ENCODE data around the gene SRXN1.

SRXN1 gene

GRCh38 chr20:658202-658601, 5.2 kb upstream of the SRXN1 start:
- peaks cover 49% of the 10 kb centered on the region for H3K27me3 Mint-ChIP-seq (ENCODE audit: low read depth, poor library complexity)
- no peak overlapping the region for H3K27ac Mint-ChIP-seq
- no peaks in the 10 kb centered on the region for H3K36me3 Mint-ChIP-seq (ENCODE audit: low read depth)
- DNase-seq: no peak
- no peak for TF ChIP-seq CTCF (IDR thresholded peaks at IDR 0.05)
- H3K9me3 Mint-ChIP-seq: no peaks in the 10 kb centered on the region
- no peak overlapping the region for H3K4me3 Mint-ChIP-seq
- peaks cover 64% of the 10 kb centered on the region for H3K4me1 Mint-ChIP-seq

GRCh38 chr20:655726-656624, 3.0 kb upstream of the SRXN1 start:
- Mint-ChIP-seq H3K9me3 (no peaks in the 10 kb centered on the region), H3K27ac (no peak overlapping the region), H3K4me3 (no peak overlapping the region), H3K36me3 (ENCODE audit: low read depth) (peaks cover under 1% of the 10 kb centered on the region), H3K4me1 (peaks cover 56% of the 10 kb centered on the region), H3K27me3 (ENCODE audit: low read depth, poor library complexity) (peaks cover 42% of the 10 kb centered on the region)
- no peak for TF ChIP-seq CTCF (IDR thresholded peaks at IDR 0.05)
- no peak for DNase-seq

- peak overlapping the region; percentile 83 for H3K4me3 Mint-ChIP-seq
- H3K9me3 Mint-ChIP-seq: no peaks in the 10 kb centered on the region
- H3K36me3 Mint-ChIP-seq (ENCODE audit: low read depth): peaks cover 16% of the 10 kb centered on the region
- H3K4me1 Mint-ChIP-seq: peaks cover 60% of the 10 kb centered on the region
- no peak for DNase-seq
- H3K27me3 Mint-ChIP-seq (ENCODE audit: low read depth, poor library complexity): peaks cover 40% of the 10 kb centered on the region
- no peak overlapping the region for H3K27ac Mint-ChIP-seq
- no peak for TF ChIP-seq CTCF (IDR thresholded peaks at IDR 0.05)
Measured at GRCh38 chr20:654417-654750, 1.4 kb upstream of the SRXN1 start.

- Mint-ChIP-seq H3K27me3 (ENCODE audit: low read depth, poor library complexity) (peaks cover 35% of the 10 kb centered on the region), H3K4me1 (peaks cover 60% of the 10 kb centered on the region), H3K4me3 (peak overlapping the region; percentile 83), H3K27ac (no peak overlapping the region), H3K9me3 (no peaks in the 10 kb centered on the region), H3K36me3 (ENCODE audit: low read depth) (peaks cover 22% of the 10 kb centered on the region)
- no peak for TF ChIP-seq CTCF (IDR thresholded peaks at IDR 0.05)
- DNase-seq: no peak
Measured at GRCh38 chr20:653590-654416, 803 bp upstream of the SRXN1 start.

- Mint-ChIP-seq H3K27ac (no peak overlapping the region), H3K36me3 (ENCODE audit: low read depth) (peaks cover 34% of the 10 kb centered on the region), H3K9me3 (no peaks in the 10 kb centered on the region), H3K27me3 (ENCODE audit: low read depth, poor library complexity) (peaks cover 24% of the 10 kb centered on the region), H3K4me3 (peak overlapping the region; percentile 76), H3K4me1 (peaks cover 55% of the 10 kb centered on the region)
- no peak for DNase-seq
- no peak for TF ChIP-seq CTCF (IDR thresholded peaks at IDR 0.05)
Measured at GRCh38 chr20:652615-653109, 338 bp downstream of the SRXN1 start.
